K562 (cell line): ENCODE data around the gene MYADML2. TPM values are rescaled to one million over a fixed set of nuclear protein-coding genes. Genes with fewer than 3 reads are reported as not detected.

Source experiments
- CLOCK ChIP-seq: fragments of 250-450 bp; sonication (Bioruptor Pico); IDR thresholded peaks from 2 replicates; pipeline ENCODE4 v1.4.0; 2020; ENCODE audit warnings: mild to moderate bottlenecking, moderate library complexity, borderline replicate concordance
- FOXO4 ChIP-seq: fragments of 450-650 bp; formaldehyde crosslinking; IDR thresholded peaks from 2 replicates; pipeline ENCODE4 v1.4.0; 2020; ENCODE audit warnings: mild to moderate bottlenecking, moderate library complexity
- FUS ChIP-seq: fragments of 200-400 bp; formaldehyde crosslinking; optimal IDR thresholded peaks from 2 replicates; pipeline ENCODE3; 2017; ENCODE audit warnings: low read depth, low read length
- MEF2A ChIP-seq: IDR thresholded peaks from 2 replicates; pipeline ENCODE4 v1.6.1; 2011; ENCODE audit warnings: low read depth, mild to moderate bottlenecking, low read length, moderate library complexity; ENCODE audit not compliant: control insufficient read depth
- NFE2L1 ChIP-seq: fragments of 450-650 bp; IDR thresholded peaks from 2 replicates; pipeline ENCODE4 v1.6.1; 2016; ENCODE audit warnings: missing genetic modification characterization, low read depth, mild to moderate bottlenecking, missing compliant biosample characterization, moderate library complexity, borderline replicate concordance
- NR2C2 ChIP-seq, 2 experiments: fragments of 200-800 bp in 1 of 2; sonication (Bioruptor generic) in 1 of 2; sonication (generic) in 1 of 2; formaldehyde crosslinking in 1 of 2; IDR thresholded peaks; 2 replicates each; pipeline versions ENCODE4 v1.6.1 to v1.8.0; 2016 to 2022; ENCODE audit warnings: mild to moderate bottlenecking in 1 of 2, missing compliant biosample characterization in 1 of 2, missing genetic modification characterization in 1 of 2, missing genetic modification reagents in 1 of 2
- TFAM ChIP-seq: fragments of 250-450 bp; sonication (Bioruptor Pico); conservative IDR thresholded peaks from 2 replicates; pipeline ENCODE4 v1.5.0; 2021; ENCODE audit warnings: mild to moderate bottlenecking, moderate library complexity
- TGIF2 ChIP-seq: sonication (generic); formaldehyde crosslinking; IDR thresholded peaks from 2 replicates; pipeline ENCODE4 v1.8.1; 2022; ENCODE audit warnings: mild to moderate bottlenecking, missing genetic modification reagents, moderate library complexity
- U2AF2 ChIP-seq: fragments of 200-400 bp; formaldehyde crosslinking; optimal IDR thresholded peaks from 2 replicates; pipeline ENCODE3; 2017; ENCODE audit warnings: low read depth, mild to moderate bottlenecking, low read length
- ZBTB9 ChIP-seq: fragments of 450-650 bp; formaldehyde crosslinking; IDR thresholded peaks from 2 replicates; pipeline ENCODE4 v1.4.0; 2020; ENCODE audit warnings: mild to moderate bottlenecking, moderate library complexity
- ZNF717 ChIP-seq: fragments of 250-450 bp; sonication (Bioruptor Pico); IDR thresholded peaks from 2 replicates; pipeline ENCODE4 v1.5.0; 2021
- polyA plus RNA-seq, 8 experiments: library from polyadenylated mRNA; depleted of rRNA in 4 of 8; stranded (reverse) in 5 of 8; unstranded in 3 of 8; fragments of >200 nt; fragmentation: Nextera tagmentation in 2 of 8; fragmentation: Illumina TruSeq in 1 of 8; extraction: Ambion mirVana in 2 of 8; extraction: Trizol in 1 of 8; gene quantifications; 2 replicates each; pipeline versions ENCODE4 v1.2.1 to v1.2.3, GENCODE V29; 2011 to 2014; ENCODE audit warnings: inconsistent platforms in 1 of 8, missing spikeins in 1 of 8
- total RNA-seq, 7 experiments: library from RNA; depleted of rRNA in 6 of 7; stranded (reverse); fragments of >200 nt in 6 of 7; fragmentation: Illumina TruSeq in 2 of 7; extraction: Trizol in 2 of 7; gene quantifications; 2 replicates each; pipeline versions ENCODE4 v1.2.1 to v1.2.3, GENCODE V29; 2011 to 2021; ENCODE audit warnings: low replicate concordance in 1 of 7

Gene MYADML2
- total and polyA plus RNA-seq, 9 of the 15 experiments (the other 6 are each of a cell fraction or from before 2014, with no cell fraction given): not detected

- no peak for TF ChIP-seq NFE2L1 (tag)
- 0 out of 2 replicates have a peak, but pooled peaks have one; percentile 15 for TF ChIP-seq TGIF2 (CRISPR knock-in tag)
- peak; percentile 22 for TF ChIP-seq FUS
- TF ChIP-seq NR2C2 (CRISPR knock-in tag; IDR thresholded peaks at IDR 0.05): no peak
- peak; percentile 56 for TF ChIP-seq NR2C2 (tag; IDR thresholded peaks at IDR 0.05)
- no peak for TF ChIP-seq CLOCK
- no peak for TF ChIP-seq U2AF2
- TF ChIP-seq ZBTB9: peak; percentile 59; the same call in 1 of the 2 replicates
- TF ChIP-seq MEF2A: no peak
- TF ChIP-seq ZNF717: no peak
- TF ChIP-seq TFAM (CRISPR knock-in tag): no peak
- 0 out of 2 replicates have a peak, but pooled peaks have one; percentile 25 for TF ChIP-seq FOXO4
Observed at GRCh38 chr17:81959362-81960129, 12.5 kb upstream of the MYADML2 start (continued).
